NCI-H146 treated with DMSO at 0.1 percent for 48 hours (cell line): ENCODE results near the gene UBE3C.
"Not testable (repeated sequence)": the region's sequence is repeated elsewhere in the genome, so short reads cannot be mapped to it uniquely, and the experiment has no call there.

Experiments
- DNase-seq: peaks from one replicate; lab custom pipeline; 2025; ENCODE audit not compliant: unreplicated experiment; lab: John Stamatoyannopoulos, UW

The UBE3C gene

DNA sequence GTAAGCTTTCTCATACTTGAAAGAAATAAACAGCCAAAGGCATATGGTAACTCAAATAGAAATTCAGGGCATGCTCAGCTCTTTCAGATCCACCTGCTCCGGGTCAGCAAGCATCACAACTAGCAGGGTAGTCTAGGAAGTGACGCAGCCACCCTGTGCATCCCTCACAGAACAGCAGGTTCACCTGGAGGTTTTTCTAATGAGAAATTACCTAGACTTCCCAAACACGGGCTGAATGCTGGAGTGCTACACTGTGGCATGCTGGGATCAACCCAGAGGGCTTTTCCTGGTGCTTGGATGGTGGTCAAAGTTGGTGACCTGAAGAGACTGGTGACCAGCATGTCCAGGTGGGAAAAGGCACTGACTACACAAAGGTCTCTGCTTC lies 131.3 kb downstream of the UBE3C start:
- DNase-seq: no peak

DNA sequence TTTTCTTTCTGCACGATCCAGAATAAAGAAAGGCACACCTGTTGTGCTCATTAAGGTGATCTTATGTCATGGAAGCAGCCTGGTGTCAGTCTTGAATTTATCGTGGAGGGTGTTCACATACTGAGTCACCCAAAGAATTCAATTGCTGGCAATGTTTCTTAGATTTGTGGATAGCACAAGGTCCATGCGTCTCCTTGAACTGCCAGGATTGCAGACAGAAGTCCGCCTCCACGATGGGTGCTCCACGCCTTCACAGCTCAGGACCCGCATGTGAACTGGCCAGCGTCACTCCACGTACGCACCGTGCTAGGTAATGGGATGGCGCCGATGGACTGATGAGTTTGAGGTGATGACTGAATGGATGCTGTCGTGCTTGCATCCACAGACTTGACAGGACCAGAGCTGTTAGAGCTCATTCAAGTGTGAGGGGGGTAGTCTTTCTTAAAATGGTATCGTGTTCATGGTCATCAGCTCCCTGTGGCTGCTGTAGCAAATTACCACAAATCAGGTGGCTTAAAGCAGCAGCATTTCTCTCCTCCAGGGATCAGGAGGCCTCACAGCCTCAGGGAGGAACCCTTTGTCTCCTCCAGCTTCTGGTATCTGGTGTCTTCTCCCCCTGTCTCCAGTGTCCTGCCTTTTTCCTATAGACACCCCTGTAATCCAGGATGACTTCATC lies 132.7 kb downstream of the UBE3C start:
- no peak for DNase-seq

DNA sequence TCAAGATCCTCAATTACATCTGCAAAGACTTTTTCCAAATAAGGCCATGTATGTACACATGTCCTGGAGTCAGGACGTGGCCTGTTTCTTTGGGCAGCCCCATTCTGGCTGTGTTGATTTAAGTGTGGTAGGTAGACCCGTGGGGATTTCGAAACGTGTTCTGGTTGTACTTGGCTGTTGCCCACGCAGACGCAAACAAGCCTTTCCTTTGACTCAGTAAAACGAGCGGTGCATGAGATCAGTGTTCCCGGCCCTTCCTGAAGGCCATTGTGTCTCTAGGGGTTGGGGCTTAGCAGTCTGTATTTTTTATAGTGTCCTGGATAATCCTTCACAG lies 133.2 kb downstream of the UBE3C start:
- no peak for DNase-seq

DNA sequence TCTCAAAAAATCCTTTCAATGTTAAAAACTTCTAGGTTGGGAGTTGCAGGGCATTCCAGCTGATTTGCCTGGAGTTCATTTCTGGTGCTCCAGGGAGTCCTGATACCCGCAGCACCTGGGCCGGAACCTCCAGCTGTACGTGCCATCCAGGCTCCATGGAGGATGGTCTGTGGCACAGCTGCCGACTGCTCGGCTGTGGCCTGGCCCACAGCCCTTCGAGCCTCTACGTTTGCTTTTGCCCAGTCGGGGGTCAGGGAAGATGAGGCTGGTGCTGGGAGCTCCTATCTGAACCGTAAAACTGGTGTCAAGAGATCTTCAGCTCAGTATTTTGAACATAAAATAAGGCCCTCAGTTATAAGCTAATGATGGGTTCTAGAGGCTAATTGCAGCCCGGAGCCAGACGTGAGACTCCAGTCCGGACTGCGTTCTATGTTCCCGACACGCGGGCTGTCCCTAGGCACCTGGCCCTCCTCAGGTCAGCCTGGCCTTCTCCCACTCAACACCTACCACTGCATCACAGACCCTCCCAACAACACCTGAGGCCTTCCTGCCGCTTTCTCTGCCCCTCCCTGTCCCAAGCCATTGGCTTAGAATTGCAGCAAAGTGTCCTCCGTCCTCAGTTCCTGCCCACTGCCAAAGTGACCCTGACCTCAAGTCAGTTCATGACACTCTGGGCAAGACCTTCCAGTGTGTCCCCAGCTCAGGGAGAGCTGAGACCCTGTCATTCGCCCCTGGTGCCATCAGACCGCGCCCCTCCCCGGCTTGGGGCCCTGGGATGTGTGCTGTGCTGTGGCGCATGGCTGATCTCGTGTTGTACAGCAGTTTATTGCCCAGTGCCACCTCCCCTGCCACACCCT lies 133.9 kb downstream of the UBE3C start:
- DNase-seq: no peak

DNA sequence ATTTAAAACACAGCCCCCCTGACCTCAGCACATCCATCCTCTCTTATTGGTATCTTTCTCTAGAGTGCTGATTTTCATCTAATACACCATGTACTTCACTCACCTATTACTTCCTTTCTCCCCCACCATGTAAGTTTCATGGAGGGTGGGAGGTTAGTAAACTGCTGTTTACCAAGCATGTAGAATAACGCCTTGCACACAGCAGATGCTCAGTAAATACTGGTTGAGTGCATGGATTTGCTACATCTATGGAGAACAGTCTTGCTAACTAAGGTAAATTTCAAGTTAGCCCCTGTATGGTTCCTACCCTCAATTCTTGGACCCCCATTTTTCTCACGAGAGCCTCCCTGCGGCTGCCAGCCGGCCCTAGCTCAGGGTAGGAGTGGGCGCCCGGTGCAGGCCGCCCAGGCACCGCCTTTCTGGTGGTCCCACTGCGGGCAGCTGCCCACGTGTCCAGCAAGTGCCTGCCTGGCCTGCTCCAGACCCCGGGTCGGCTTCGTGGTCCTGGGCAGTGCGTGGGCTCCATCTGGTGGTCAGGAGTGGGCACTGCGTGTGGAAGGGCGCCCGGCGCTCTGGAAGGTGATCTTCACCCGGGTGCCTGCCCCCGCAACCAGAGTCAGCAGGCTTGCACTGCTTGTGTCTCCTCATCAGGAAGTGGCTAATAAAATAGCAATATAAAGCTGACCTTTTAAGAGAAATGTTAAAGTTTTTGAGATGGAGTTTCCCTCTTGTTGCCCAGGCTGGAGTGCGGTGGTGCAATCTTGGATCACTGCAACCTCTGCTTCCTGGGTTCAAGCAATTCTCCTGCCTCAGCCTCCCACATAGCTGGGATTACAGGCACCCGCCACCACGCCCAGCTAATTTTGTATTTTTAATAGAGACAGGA lies 134.7 kb downstream of the UBE3C start:
- DNase-seq: peak; percentile 10

DNA sequence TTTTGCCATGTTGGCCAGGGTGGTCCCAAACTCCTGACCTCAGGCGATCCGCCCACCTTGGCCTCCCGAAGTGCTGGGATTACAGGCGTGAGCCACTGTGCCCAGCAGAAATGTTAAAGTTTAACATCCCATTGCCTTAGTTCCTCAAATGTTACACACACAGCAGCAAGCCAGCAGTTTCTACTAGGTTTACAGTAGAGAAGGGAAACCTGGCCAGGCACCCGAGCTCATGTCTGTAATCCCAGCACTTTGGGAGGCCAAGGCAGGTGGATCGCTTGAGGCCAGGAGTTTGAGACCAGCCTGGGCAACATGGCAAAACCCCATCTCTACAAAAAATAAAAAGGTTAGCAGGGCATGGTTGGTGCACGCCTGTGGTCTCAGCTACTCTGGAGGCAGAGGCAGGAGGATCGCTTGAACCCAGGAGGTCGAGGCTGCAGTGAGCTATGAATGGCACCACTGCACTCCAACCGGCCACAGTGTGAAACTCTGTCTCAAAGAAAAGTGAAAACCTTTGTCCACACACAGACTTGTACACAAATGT lies 135.4 kb downstream of the UBE3C start:
- DNase-seq: not testable (repeated sequence)

DNA sequence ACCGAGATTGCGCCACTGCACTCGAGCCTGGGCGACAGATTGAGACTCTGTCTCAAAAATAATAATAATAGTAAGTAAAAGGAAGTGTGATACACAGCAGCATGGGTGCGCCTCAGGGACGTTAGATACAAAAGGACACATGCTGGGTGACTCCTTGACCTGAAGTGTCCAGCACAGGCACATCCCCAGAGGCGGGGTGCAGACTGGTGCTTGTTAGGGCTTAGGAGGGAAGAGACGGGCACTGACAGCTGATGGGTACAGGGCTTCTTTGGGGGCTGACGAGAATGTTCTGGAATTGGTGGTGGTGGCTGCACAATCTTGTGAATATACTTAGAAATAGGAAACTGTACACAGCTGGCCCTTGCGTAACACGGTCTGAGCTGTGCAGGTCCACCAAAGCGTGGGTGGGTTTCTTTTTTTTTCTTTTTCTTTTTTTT lies 136.3 kb downstream of the UBE3C start:
- no peak for DNase-seq

DNA sequence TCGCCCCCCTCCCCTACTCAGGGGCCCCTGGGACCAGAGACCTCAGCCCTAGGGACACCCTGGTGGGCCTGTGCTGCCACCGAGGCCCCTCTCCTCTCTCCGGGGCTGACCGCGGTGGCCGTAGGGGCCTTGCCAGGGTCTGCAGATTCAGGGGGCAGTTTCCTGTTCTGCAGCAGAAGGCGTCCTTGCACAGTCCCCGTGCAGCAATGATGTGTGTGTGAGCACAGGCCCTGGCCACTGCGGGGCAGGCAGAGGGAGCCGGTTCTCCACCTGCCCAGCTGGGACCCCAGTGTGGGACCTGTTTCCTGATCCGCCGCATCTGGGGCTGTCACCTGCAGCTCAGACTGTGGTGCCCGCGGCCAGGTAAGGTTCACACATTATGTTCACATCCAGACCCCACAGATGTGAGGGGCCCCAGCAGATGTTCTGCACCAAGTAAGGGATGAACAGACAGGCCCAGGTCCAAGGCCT lies 137.4 kb downstream of the UBE3C start:
- no peak for DNase-seq

DNA sequence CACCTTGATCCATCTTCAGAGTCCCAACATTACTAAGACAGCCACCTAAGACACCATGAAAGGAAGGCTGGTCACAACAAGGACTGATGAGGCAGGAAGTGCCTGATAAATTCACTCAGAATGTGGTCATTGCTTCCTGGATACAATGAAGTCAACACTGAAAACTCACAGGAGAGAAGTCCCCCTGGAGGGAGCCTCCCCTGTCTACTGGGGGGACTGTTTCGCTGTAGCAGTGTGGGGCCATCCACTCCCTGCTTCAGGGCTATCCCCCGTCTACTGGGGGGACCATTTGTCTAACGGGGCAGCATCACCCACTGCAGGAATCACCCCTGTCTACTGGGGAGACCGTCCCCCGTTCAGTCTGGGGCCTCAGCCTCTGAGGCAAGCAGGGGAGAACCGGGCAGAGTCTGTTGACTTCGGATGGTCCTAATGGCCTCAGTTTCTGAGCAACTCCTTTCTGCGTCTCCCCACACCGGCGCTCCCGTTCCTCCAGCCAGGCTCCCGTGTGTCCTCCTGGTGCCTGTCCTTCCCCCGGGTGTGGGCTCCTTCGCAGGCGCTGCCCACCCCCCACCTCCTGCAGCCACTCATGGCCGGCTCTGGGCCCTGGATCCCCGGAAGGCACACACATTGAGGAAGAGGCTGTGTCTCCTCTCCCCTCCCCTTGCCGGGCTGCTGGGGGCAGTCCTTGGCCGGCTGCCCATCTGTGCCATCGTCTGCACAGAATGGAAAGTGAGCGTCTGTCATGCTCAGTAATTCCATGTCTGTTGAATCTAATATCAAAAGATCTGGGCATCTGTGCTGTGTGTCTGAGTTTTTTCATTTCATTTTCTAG lies 138.2 kb downstream of the UBE3C start:
- DNase-seq: no peak

DNA sequence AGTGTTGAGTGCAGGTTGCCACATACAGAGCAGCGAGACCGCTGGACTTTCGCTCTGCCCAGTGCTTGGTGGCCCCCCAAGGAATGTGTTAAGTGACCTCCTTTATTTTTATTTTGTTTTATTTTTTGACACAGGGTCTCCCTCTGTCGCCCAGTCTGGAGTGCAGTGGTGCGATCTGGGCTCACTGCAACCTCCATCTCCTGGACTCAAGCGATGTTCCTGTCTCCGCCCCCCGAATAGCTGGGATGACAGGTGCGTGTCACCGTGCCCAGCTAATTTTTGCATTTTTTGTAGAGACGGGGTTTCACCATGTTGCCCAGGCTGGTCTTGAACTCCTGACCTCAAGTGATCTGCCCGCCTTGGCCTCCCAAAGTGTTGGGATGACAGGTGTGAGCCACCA lies 138.8 kb downstream of the UBE3C start:
- DNase-seq: not testable (repeated sequence)

DNA sequence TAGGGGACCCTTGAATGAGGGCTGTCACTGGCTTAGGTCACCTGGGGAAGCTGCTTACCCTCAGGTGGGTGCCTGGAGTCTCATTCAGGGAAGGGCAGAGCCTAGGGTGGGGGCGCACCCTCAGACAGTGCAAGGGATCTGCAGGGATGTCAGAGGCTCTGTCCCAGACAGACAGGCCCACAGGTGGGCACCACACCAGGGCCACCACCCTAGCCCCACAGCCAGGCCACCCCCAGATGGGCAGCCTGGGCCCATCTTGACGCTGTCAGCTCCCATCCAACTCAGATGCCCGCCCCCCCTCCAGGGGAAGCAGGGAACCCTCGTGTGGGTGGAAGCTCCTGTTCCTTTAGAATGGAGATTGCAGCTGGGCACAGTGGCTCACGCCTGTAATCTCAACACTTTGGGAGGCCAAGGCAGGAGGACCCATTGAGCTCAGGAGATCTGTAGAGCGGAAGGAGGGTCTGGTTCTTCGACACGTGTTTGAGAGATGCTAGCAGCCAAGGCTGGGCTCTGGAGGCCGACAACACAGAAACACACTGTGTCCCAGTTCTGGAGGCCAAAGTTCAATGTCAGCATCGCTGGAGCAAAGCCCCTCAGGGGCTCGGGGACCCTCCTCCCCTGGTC lies 139.6 kb downstream of the UBE3C start:
- DNase-seq: no peak

DNA sequence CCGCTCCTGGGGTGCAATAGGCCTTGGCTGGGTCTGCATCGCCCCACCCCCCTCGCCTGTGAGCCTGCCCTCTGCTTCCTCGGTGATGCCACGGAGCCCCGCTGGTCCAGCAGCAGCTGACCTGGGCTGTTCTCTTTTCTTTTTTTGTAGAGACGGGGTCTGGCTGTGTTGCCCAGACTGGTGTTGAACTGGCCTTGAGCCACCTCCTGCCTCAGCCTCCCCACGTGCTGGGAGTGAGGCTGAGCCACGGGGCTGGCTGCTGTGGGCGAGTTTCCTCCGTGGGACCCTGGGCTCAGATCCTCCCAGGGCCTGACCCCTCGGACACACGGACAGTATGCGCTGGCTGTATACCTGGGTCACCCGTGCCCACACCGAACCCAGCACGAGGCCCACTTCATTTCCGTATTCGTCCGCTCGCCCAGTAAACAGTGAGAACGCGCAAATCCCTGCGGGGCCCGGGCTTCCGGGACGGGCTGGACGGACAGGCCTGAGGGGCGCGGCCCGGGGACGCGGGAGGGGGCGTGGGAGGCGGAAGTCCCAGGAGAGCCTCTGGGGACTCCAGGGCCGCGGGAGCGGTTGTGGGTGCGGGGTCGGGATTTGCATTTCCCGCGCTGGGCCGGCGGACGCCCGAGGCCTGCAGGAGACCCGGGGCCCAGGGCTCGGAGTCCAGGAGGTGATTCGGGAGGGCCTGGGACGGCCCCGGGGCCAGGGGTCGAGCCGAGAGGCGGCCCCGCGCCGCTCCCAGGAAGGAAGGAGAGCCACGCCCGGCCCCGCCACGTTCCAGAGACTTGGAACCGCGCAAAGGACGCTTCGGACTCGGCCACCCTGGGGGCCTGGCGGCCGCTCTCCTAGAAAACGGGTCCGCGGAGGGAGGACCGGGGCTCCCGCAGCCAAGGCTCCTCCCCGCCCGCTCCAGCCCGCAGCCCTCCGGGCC lies 140.3 kb downstream of the UBE3C start:
- no peak for DNase-seq

DNA sequence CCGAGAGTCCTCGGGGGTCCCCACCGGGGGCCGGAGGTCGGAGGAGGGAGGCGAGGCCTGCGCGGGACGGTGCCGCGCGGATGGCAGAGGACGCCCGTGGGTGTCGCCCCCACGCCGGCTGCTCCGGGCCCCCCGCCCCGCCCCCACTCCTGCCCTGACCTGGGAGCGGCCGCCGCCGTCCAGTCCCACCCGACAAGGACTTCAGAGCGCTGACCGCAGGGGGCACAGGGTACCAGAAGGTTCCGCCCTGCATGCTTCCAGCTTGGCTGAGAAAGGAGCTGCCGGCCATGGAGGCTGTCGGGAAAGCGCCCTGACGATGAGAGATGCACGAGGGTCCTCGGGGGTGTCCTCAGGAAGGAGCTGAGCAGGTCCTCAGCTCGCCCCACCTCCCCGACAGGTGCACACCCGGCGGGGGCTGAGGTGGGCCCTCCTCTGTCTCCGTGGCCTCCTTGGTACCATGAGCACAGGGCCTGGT lies 141.1 kb downstream of the UBE3C start:
- DNase-seq: no peak

DNA sequence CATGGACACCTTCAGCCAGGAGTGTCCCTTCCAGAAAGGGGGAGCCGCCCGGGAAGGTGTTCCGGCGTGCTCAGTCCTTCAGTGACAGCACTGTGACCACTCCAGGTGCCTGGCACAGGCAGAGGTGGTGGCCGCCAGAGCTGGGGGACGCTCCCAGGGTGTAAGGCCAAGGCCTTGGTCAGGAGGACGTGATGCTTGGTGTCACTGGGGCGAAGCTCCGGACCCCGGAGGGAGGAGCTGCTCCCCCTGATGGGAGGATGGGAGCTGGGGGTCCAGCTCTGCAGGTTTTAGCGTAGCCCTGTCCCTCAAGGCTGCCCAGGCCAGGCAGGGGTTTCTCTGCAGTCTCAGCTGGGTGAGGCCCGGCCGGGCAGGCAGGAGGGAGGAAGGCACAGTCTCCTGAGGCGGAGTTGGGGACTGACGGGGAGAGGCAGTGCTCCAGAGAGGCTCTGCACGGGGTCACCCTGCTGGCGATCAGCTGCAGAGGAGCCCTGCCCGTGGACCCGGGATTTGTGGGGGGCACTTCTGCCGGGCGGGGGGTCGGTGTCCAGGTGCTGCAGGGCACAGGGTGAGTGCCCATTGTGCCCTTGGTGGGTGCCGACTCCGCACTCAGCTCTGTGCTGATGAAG lies 141.6 kb downstream of the UBE3C start:
- no peak for DNase-seq

DNA sequence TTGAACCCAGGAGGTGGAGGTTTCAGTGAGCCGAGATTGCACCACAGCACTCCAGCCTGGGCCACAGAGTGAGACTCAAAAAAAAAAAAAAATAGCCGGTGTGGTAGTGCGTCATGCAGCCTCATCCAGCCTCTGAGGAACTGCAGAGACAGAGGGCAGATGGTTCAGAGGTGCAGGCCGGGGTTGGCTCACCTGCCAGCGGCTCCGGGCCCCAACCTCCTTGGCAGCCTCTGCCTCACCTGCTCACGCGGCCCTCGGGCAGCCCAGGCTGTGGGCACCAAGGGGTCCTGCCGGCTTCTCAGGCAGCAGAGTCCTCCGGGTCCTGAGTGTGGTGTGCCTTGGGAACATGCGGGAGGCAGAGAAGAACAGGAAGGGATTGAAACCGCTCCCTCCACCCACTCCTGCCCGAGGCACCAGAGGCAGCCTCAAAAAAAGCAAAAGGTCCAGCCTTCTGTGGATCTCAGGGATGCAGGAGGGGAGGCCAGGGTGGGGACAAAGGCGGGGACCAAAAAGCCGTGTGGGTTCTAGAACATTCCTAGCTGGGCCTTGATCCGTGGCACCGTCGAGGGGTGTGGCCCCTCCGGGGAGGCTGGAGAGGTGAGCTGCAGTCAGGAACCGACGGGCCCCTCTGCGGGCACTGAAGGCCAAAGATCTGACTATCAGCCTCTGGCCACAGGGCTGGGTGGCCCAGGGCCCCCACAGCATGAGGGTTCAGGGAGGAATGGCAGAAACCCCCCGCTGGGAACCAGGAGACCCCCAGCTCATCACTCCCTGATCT lies 142.7 kb downstream of the UBE3C start:
- DNase-seq: no peak

DNA sequence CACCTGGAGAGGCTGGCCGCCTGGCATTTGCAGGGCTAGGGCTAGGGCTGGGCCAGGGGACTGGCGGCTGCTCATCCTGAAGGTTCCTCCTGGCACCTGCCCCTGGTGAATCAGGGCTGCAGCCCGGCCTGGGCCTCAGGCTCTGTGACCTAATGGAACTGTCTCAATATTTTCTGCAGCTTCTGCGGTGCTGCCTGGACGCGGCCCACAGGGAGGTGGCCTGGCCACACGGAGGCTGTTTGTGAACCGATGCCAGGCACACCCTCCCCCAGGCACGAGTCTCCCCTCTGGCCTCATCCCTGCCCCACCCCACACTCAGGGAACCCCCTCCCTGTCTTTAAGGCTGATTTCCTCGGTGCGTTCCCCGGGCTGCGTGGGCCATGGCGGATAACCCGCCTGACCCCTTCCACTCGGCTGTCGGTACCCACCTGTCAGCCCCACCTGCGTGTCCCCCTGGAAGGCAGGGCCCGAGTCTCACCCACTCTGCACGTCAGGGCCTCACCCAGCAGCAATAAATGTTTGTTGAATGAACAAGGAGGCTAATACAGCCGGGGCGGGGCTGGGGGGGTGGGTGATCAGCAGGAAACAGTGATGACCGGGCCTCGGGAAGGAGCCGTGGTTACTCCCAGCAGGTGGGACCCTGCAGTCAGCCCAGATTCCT lies 143.5 kb downstream of the UBE3C start:
- DNase-seq: no peak
